HL-60/S4 treated with retinoic acid at 250 ng/mL for 4 days and 3 days (cell line): ENCODE data around the gene PGAM5.

ENCODE experiments used
- in situ Hi-C: fragments of 300-500 bp; cut with MboI; formaldehyde crosslinking; loops from 2 replicates; pipeline ENCODE4 v1.7.0; 2022; ENCODE audit warnings: low sequenced_read_pairs

PGAM5 gene

DNA sequence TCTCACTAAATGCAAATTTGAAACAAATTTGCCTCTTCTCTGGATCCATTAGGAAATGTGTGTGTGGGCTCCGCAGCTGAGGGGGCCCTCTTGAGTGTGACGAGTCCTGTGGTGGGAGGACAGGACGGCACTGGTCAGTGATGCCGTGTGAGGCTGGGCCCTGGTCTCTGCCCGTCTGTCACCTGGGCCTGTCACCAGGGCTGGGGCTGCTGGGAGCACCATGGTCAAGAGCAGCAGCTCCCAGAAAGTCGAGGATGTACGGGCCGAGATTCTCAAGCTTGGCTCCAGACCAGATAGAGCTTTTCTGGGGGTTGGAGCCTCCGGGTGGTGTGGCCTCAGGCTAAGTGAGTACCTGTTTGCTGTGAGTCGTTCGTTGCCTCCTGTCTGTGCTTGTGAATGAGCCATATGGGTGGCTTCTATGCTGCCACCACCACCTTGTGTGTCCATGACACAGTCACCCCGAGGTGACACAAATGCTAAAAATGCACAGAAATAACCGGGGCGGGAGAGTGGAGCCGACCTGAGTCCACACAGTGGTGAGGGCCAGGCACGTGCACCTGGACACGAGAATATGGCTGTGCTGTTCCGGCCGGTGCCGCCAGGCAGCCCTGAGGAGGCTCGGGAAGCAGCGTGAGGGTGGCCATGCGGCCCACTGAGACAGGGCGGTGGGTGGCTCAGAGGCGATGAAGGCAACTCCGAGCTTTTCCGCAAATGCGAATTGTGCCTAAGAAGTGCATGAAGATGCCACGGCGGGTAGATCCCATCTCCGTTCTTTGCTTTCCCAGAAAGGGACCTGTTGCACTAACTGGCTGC, 8.7 kb downstream of the PGAM5 start:
- in situ Hi-C loops: no loop called here

DNA sequence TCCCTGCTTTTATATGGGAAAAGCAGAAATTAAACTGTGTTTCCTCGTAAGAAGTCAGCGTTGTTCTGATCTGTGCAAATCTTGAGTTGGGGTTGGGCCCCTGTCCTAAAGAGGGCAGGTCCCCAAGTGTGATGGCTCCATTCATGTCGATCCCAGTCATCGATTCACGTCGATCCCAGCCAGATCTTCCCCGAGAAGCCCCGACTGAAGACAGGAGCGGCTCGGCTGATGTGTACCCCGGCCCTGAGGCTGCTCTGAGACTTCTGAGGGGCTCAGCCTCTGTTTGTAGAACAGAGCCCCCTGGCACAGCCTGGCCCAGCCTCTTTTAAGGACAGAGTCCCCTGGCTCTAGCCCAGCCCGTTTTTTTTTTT, 9.3 kb downstream of the PGAM5 start:
- in situ Hi-C loops: no loop called here

GRCh38 chr12:132720606-132721345, 10.1 kb downstream of the PGAM5 start:
- in situ Hi-C loops: no loop called here

DNA sequence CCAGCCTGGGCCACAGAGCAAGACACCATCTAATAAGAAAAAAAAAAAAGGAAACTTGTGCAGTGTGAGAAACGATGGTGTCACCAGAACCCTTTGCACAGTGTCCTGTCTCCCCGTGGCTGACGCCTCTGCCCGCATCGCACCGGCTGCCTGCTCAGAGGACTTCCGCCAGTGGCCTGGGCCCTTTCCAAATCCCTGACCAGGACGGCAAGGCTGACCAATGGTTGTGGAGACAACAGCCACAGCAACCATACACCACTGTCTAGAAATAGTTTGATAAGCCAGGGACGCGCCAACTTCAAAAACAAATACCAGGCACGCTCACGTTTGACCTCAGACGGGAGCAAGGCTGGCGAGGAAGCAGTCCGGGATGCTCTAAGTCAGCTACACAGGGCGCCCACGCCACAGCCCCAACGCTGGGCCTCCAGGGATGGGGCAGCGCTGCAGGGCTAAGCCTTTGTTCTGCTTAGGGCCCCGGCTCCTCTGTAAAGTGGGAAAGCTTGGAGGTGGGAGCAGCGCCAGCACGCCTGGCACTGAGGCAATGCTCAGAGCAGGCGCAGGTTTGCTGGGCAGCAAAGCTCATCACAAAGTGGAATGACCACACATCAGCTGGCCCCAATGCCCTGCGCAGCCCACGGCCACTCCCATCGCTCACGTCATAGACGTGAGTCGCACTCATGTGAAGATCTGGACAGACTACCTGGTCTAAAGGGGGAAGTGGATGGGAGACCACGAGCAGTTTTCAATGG, 12.5 kb downstream of the PGAM5 start:
- in situ Hi-C loops: no loop called here

GRCh38 chr12:132723764-132724140, 13.1 kb downstream of the PGAM5 start:
- in situ Hi-C loops: no loop called here

- in situ Hi-C loops: no loop called here
Measured at GRCh38 chr12:132724506-132725241, 14.0 kb downstream of the PGAM5 start.

GRCh38 chr12:132726386-132726785, 15.7 kb downstream of the PGAM5 start:
- in situ Hi-C loops: no loop called here

DNA sequence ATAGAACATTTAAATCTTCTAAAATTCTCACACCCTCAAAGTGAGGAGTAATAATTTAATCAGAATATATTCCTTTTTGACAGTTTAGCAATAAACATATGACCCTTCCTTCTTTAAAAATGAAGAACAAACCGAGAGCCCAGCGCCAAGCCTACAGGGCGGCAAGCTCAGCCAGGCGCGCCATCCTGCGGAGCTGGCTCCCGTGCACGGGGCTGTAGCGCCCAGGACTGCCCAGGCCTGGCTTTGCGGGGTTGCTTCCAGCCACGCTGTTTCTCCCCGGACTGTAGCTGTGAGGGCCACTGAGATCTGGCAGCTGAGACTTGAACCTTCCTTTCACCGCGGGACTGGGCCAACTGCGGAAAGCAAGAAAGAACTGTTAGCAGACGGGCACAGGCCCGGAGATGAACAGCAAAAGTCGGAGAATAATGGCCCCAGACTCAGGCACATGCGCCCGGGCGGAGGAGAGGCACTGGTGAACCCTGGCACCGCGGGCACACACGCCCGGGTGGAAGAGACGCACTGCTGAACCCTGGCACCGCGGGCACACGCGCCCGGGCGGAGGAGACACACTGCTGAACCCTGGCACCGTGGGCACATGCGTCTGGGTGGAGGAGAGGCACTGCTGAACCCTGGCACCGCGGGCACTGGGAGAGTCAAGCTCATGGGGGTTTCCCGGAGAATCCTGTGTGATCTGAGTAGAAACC, 16.6 kb downstream of the PGAM5 start:
- in situ Hi-C loops: no loop called here

DNA sequence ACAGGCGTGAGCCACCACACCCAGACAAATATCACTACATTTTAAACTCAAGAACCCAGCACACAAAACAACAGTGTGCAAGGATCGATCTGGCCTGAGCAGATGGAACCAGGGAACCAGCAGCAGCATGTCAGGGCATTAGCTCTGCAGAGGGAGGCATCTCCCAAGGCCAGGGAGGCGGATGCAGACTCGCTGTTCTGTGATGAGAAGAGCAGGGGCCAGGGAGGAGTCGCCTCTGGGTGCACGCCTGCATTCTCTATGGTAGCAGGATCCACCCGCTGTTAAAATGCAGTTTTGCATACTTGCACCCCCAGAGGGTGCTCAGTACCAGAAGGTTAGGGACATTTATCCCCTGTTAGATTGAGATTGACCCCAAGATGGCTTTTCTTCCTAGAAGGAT, 17.9 kb downstream of the PGAM5 start:
- in situ Hi-C loops: no loop called here

DNA sequence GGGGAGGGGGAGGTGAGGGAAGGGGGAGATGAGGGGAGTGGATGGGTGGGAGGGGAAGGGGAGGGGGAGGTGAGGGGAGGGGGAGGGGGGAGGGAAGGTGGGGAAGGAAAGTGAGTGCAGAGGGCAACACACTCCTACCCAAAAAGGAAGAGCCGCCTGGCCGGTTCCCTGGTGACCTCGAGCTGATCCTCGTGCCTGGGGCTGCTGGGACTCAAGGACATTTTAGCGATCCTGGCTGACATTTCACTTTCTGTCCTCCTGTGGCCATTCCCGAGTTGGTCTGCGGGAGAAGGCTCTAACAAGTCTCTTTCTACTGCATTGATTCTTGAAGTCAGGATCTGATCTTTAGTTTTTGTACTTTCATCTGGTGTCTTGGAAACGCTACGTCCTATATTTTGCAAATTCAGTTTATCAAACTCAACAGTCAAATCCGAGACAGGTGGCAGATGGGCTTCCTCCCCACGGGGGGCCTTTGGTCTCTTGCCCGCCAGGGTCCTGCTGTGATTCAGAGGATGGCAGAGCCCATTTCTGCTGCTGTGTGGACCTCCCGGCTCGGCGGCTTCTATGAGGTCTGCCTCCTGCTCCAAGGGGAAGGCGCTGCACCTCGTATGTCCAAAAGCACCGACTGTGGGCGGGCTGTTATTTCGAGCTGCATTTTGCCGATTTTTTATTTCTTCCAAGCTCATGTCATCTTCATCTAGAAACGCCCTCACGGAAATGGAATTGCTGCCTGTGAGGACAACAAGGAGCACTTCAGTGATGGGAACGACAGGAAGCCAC, 19.1 kb downstream of the PGAM5 start:
- in situ Hi-C loops: no loop called here

DNA sequence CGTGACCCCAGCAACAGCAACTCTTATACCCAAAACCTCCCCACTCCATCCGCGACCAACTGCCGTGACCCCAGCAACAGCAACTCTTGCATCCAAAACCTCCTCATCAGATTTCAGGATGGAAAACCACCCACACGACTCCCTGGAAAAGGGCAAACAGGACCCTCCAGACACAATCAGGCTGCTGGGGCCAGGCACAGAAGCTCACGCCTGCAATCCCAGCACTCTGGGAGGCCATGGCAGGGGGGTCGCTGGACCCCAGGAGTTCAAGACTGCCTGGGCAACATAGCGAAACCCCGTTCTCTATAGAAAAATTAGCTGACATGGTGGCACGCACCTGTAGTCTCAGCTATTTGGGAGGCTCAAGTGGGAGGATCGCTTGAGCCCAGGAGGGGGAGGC, 19.7 kb downstream of the PGAM5 start:
- in situ Hi-C loops: no loop called here

DNA sequence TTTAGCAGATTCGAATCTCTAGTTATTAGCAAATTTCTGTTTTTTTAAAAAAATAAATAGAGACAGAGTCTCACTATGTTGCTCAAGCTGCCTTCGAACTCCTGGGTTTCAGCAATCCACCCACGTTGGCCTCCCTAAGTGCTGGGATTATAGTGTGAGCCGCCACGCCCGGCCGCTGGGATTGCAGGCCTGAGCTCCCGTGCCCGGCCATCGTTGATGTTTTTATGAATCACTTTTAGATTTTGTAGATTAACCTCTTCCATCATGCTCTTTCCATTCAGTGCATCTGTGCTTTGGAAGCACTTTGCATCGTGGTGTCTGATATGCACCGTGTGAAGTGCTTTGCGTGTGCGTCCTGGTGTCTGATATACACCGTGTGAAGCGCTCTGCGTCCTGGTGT, 20.9 kb downstream of the PGAM5 start:
- in situ Hi-C loops: no loop called here

DNA sequence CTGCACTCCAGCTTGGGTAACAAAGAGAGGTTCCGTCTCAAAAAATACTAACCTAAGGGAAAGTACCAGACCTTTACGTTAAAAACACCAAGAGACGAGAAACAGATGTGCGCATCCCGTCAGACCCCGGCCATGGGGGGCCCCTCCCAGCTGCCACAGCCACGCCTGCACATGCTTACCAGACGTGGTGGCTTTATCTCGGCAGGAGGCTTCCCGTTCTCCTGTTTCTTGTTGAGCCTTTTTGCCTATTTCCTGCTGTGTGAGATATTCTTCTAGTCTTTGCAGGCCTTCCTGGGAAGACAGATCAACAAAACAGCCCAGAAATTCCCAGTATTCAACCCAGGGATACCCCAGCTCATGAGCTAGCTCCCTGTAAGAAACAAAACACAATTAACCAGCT, 23.6 kb downstream of the PGAM5 start:
- in situ Hi-C loops: no loop called here

- in situ Hi-C loops: no loop called here
Measured at GRCh38 chr12:132735496-132735895, 24.9 kb downstream of the PGAM5 start.

- in situ Hi-C loops: no loop called here
Measured at GRCh38 chr12:132736378-132736777, 25.7 kb downstream of the PGAM5 start.

- in situ Hi-C loops: no loop called here
Measured at GRCh38 chr12:132736913-132737312, 26.3 kb downstream of the PGAM5 start.

DNA sequence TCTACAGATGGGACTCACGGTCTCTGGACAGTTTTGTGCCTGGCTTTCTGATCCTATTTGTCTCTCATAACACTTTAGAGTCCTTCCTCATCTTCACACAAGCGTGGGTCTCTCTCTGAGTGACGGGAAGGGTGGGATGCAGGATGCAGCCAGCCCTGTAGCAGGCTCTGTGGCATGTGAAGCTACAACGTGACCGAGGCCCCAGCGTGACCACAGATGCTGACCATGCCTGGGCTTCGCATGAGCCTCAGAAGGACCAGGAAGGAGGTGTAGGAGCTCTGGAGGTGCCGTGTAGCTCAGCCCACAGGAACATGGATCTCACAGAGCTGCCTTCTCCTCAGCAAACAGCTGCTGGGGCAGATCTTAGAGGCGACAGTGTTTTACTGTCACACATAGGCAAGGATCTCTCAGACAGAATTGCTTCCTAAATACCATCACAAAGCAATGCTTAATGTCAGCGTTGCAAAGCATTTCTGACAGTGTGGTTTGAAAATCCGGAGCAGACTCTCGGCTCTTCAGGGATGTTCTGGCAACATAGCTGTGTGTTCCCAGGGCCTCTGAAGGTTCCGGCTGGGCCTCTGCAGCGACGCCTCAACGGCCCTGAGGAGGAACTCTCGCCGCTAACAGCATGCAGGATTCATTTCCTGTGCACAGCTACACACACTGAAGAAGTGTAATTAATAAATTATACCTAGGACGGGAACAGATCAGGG, 29.1 kb downstream of the PGAM5 start:
- in situ Hi-C loops: no loop called here

GRCh38 chr12:132740313-132740646, 29.6 kb downstream of the PGAM5 start:
- in situ Hi-C loops: no loop called here

DNA sequence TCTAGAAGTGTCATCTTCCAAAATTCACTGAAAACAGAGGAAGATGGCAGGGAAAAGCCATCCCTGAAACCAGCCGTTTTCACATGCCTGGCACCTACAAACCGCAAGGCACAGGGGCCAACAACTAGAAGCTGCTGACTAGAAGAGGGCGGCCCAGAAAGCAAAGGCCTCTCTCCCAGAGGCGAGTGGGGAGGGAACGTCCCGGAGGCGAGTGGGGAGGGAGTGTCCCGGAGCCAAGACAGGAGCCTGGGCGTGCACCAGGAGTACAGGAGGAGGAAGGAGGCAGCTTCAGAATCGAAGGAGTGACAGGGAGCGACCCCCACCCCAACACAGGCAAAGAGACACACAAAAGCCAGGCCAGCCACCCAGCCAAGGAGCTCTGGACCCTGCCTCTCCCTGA, 30.0 kb downstream of the PGAM5 start:
- in situ Hi-C loops: no loop called here
